Erythroblast (primary cell): ENCODE data around the gene POLE.

Experiments used
- GATA1 ChIP-seq: IDR thresholded peaks from 2 replicates; pipeline ENCODE4 v1.6.1; 2011; ENCODE audit warnings: low read depth, mild to moderate bottlenecking, control low read depth, low read length, moderate library complexity
- POLR2A ChIP-seq: IDR thresholded peaks from 2 replicates; pipeline ENCODE4 v1.6.1; 2011; ENCODE audit warnings: mild to moderate bottlenecking, low read length

GRCh38 chr12:132665794-132666193, 21.3 kb downstream of the POLE start:
- TF ChIP-seq POLR2A (no peak), GATA1 (no peak)
